Thyroid gland (tissue), 4 donors: ENCODE measurements around the gene SDC3.

Experiments
- POLR2A ChIP-seq, 2 donors: fragments of 450-650 bp; IDR thresholded peaks; one replicate each; pipeline ENCODE4 v1.6.1; 2017; ENCODE audit warnings: antibody characterized with exemption in 2 of 2, mild to moderate bottlenecking in 2 of 2, moderate library complexity in 1 of 2
- TF ChIP-seq, protein P1 (sequence below), 6 experiments: fragments of 200-600 bp in 3 of 6; fragments of 450-650 bp in 3 of 6; sonication (generic) in 3 of 6; IDR thresholded peaks; one replicate each; pipeline ENCODE4 v1.5.1; 2016 to 2019; ENCODE audit warnings: antibody characterized with exemption in 6 of 6, mild to moderate bottlenecking in 2 of 6, inconsistent platforms in 1 of 6, moderate library complexity in 1 of 6

DNA sequence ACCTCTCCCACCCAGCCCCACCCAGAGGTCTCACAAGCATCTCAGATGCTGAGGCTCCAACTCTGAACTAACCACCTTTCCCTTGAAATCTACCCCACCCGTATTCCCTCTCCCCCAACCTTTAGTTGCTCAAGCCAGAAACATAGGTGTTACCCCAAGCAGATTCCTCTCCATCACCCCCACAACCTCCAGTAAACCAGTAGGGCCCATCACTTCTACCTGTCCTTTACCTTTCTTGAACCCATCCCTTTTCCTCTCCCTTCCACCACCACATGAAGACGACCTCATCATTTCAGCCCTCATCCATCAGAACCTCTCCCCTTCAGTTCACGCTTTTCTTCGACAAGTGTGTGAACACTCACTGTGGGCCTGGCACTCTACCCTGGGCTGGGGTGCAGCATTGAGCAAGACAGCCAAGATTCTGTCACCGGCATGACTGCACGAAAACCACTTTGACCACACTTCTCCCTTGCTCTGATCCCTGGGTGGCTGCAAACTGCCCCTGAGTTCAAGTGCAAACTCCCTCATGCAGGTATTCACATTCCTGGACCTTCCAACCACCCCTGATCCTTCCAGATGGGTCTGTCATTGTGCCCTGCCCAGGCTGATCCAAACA, 85.5 kb downstream of the SDC3 start:
- TF ChIP-seq, protein P1, sequence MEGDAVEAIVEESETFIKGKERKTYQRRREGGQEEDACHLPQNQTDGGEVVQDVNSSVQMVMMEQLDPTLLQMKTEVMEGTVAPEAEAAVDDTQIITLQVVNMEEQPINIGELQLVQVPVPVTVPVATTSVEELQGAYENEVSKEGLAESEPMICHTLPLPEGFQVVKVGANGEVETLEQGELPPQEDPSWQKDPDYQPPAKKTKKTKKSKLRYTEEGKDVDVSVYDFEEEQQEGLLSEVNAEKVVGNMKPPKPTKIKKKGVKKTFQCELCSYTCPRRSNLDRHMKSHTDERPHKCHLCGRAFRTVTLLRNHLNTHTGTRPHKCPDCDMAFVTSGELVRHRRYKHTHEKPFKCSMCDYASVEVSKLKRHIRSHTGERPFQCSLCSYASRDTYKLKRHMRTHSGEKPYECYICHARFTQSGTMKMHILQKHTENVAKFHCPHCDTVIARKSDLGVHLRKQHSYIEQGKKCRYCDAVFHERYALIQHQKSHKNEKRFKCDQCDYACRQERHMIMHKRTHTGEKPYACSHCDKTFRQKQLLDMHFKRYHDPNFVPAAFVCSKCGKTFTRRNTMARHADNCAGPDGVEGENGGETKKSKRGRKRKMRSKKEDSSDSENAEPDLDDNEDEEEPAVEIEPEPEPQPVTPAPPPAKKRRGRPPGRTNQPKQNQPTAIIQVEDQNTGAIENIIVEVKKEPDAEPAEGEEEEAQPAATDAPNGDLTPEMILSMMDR (IDR thresholded peaks at IDR 0.05), result no peak
- no peak for TF ChIP-seq POLR2A (IDR thresholded peaks at IDR 0.05)
